ENCODE measurements around the gene HOMER2. TPM values are rescaled to one million over a fixed set of nuclear protein-coding genes. Genes with fewer than 3 reads are reported as not detected.
A peak's percentile ranks its signal among the peaks of the same experiment; 100 is the strongest.

The HOMER2 gene
- total and polyA plus RNA-seq, 2 of the 13 experiments (the other 11 are each of a cell fraction or from before 2014, with no cell fraction given), result 12.9 to 14.1 TPM

GRCh38 chr15:82849556-82850512, 102.7 kb downstream of the HOMER2 start (continued):
- TF ChIP-seq ZNF382 (CRISPR knock-in tag; IDR thresholded peaks at IDR 0.05; ENCODE audit: borderline replicate concordance) (no peak), ZNF205 (CRISPR knock-in tag; IDR thresholded peaks at IDR 0.05) (peak; percentile 53; the same call in 1 of the 2 replicates), KLF16 (CRISPR knock-in tag; IDR thresholded peaks at IDR 0.05) (0 out of 4 replicates have a peak, but pooled peaks of 1 of the 2 experiments have one; percentile 37), ZNF225 (CRISPR knock-in tag; IDR thresholded peaks at IDR 0.05) (no peak), ELF3 (CRISPR knock-in tag; IDR thresholded peaks at IDR 0.05) (peak; percentile 73), ZNF20 (CRISPR knock-in tag; IDR thresholded peaks at IDR 0.05) (no peak), SOX6 (IDR thresholded peaks at IDR 0.05) (no peak), SOX6 (CRISPR knock-in tag; IDR thresholded peaks at IDR 0.05) (0 out of 2 replicates have a peak, but pooled peaks have one; percentile 29), MXI1 (IDR thresholded peaks at IDR 0.05; ENCODE audit: borderline replicate concordance, low read depth, low read length) (no peak), ZNF10 (CRISPR knock-in tag; IDR thresholded peaks at IDR 0.05; ENCODE audit: borderline replicate concordance, low read depth) (no peak), SOX5 (CRISPR knock-in tag; IDR thresholded peaks at IDR 0.05; ENCODE audit: borderline replicate concordance) (0 out of 2 replicates have a peak, but pooled peaks have one; percentile 40), RXRB (CRISPR knock-in tag; IDR thresholded peaks at IDR 0.05; ENCODE audit: borderline replicate concordance) (0 out of 2 replicates have a peak, but pooled peaks have one; percentile 14), RAD21 (CRISPR knock-in tag; IDR thresholded peaks at IDR 0.05) (peak; percentile 42; the same call in 1 of the 2 replicates), HOXA5 (CRISPR knock-in tag; IDR thresholded peaks at IDR 0.05) (0 out of 2 replicates have a peak, but pooled peaks have one; percentile 43), ZGPAT (CRISPR knock-in tag; IDR thresholded peaks at IDR 0.05) (0 out of 2 replicates have a peak, but pooled peaks have one; percentile 28), HMG20B (CRISPR knock-in tag; conservative IDR thresholded peaks at IDR 0.05) (no peak), ZNF30 (CRISPR knock-in tag; IDR thresholded peaks at IDR 0.05) (no peak), CBX2 (IDR thresholded peaks at IDR 0.05; ENCODE audit: low read depth, low read length) (no peak), CBX2 (CRISPR knock-in tag; IDR thresholded peaks at IDR 0.05; ENCODE audit: low read depth) (no peak), MEF2D (CRISPR knock-in tag; IDR thresholded peaks at IDR 0.05) (no peak), ZSCAN22 (CRISPR knock-in tag; IDR thresholded peaks at IDR 0.05) (no peak), GABPB1 (CRISPR knock-in tag; IDR thresholded peaks at IDR 0.05) (peak; percentile 72), JUNB (CRISPR knock-in tag; IDR thresholded peaks at IDR 0.05; ENCODE audit: borderline replicate concordance) (no peak), RAD51 (IDR thresholded peaks at IDR 0.05; ENCODE audit: borderline replicate concordance) (no peak), RARA (CRISPR knock-in tag; IDR thresholded peaks at IDR 0.05) (no peak)
- TF ChIP-seq, protein P1, sequence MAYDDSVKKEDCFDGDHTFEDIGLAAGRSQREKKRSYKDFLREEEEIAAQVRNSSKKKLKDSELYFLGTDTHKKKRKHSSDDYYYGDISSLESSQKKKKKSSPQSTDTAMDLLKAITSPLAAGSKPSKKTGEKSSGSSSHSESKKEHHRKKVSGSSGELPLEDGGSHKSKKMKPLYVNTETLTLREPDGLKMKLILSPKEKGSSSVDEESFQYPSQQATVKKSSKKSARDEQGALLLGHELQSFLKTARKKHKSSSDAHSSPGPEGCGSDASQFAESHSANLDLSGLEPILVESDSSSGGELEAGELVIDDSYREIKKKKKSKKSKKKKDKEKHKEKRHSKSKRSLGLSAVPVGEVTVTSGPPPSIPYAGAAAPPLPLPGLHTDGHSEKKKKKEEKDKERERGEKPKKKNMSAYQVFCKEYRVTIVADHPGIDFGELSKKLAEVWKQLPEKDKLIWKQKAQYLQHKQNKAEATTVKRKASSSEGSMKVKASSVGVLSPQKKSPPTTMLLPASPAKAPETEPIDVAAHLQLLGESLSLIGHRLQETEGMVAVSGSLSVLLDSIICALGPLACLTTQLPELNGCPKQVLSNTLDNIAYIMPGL (CRISPR knock-in tag; IDR thresholded peaks at IDR 0.05; ENCODE audit: borderline replicate concordance in 1 of 2, low read depth in 1 of 2), result peak in 1 of 2 experiments; percentile 84; a peak in 2 of 4 replicates
- TF ChIP-seq, protein P2, sequence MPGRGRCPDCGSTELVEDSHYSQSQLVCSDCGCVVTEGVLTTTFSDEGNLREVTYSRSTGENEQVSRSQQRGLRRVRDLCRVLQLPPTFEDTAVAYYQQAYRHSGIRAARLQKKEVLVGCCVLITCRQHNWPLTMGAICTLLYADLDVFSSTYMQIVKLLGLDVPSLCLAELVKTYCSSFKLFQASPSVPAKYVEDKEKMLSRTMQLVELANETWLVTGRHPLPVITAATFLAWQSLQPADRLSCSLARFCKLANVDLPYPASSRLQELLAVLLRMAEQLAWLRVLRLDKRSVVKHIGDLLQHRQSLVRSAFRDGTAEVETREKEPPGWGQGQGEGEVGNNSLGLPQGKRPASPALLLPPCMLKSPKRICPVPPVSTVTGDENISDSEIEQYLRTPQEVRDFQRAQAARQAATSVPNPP (CRISPR knock-in tag; IDR thresholded peaks at IDR 0.05), result no peak
